ENCODE measurements around the gene RBM44.

Gene RBM44

GRCh38 chr2:237873897-237874551 lies 75.4 kb downstream of the RBM44 start:
- no peak for TF ChIP-seq CTCF (IDR thresholded peaks at IDR 0.05; ENCODE audit: low read depth, low read length)
- H3K4me3 ChIP-seq (ENCODE audit: low read depth, low read length): no peak overlapping the region

DNA sequence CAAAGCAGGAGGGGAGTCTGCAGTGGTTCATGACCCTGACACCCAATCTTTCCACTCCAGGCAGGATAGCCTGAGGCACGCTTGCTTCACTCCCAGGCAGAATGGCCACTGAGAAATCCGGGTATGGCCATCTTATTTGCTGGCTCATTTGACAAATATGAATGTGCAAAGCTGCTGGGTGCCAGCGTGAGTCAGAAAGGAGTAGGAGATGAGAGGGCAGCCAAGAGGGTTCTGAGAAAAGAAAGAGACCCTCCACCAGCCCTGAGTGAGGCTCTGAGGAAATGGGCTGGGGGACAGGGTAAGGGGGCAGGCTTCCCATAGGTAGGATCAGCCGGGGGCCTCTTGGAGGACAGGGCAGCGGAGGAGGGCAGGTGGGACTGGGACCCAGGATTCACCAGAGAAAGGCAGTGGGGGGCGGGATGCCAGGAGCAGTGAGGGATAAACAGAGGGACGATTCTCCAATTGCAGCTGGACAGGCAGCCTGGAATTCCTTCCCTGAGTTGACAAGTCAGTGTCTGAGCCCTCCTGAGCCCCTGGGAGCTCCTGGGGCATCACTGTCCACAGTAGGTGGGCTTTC lies 76.1 kb downstream of the RBM44 start:
- H3K4me3 ChIP-seq (ENCODE audit: low read depth, low read length): no peak overlapping the region
- no peak for TF ChIP-seq CTCF (IDR thresholded peaks at IDR 0.05; ENCODE audit: low read depth, low read length)

DNA sequence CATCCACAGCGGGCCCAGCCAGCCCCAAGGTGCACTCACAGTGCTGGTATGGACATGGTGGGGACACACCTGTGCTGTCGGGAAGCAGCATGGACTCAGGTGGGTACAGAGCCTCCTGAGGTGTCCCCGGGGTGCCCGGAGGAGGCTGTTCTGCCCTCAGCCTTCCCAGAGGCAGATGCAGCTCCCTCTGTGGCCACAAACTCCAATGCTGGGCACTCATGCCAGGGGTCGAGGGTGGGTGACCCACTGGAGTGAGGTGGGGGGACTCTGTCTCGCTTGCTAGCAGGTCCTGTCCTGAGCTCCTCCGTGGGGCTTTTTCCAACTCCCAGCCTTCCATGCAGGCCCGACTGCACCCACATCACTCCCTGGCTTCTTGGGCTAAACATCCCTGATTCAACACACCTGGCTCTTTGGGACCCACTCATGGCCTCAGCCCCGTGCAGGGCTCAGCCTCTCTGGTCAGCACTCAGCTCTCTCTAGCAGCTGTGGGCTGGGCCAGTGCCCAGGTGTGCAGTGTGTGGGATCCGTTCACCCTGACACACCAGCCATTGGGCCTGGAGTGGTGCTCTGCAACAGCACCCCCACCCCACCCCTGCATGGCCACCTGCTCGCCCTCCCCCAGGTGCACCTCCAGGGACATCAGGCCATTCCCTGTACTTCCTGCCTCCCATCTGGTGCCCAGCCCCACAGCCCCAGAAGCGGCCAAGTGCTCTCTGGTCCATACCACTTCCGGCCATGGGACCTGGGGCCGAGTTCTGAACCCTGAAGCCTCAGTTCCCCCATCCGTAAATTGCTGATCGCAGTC lies 76.9 kb downstream of the RBM44 start:
- TF ChIP-seq CTCF (IDR thresholded peaks at IDR 0.05; ENCODE audit: low read depth, low read length): no peak
- no peak overlapping the region for H3K4me3 ChIP-seq (ENCODE audit: low read depth, low read length)

DNA sequence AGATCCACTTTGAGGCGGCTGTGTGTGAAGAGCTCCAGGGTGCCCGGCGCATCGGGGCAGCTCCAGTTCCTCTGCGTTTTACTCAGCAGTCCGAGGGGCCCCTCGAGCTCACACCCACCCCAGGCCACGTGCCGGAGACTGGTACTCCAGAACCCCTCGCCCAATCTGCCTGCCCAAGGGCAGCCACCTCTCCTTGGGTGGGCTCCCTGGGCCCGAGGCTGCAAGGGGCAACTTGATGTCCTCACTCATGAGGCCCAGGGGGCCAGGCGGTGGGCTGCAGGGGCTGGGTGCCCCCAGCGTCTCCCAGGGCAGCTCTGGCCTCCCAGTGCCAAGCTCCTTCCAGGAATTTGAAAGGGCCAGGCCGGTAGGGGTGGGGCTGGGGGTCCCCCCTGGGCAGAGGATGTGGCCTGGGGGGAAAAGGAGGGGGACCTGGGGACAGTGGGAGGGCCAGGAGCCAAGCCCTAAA lies 77.5 kb downstream of the RBM44 start:
- no peak for TF ChIP-seq CTCF (IDR thresholded peaks at IDR 0.05; ENCODE audit: low read depth, low read length)
- H3K4me3 ChIP-seq (ENCODE audit: low read depth, low read length): no peak overlapping the region

GRCh38 chr2:237876532-237876931 lies 78.0 kb downstream of the RBM44 start:
- TF ChIP-seq CTCF (IDR thresholded peaks at IDR 0.05; ENCODE audit: low read depth, low read length): no peak
- no peak overlapping the region for H3K4me3 ChIP-seq (ENCODE audit: low read depth, low read length)

DNA sequence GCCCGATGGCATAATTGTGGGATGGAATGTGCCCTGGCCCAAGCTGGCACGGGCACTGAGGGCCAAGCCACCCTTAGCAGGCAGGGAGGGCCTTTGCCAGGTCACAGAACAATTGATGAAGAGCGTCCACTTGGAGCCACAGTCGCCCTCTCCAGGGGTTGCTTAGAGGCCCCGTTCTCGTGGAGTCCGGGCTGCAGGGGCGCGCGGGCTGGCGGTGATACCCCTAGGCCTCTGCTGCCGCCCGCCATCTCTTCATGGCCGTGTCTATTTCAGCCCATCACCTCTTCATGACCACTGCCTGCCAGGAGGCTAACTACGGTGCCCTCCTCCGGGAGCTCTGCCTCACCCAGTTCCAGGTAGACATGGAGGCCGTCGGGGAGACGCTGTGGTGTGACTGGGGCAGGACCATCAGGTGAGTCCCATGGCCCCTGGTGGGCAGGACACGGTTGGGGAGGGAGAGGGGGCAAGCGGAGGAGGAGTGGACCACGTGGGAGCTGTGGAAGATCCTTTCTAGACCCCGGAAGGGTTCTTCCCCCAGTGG lies 78.4 kb downstream of the RBM44 start:
- TF ChIP-seq CTCF (IDR thresholded peaks at IDR 0.05; ENCODE audit: low read depth, low read length): no peak
- no peak overlapping the region for H3K4me3 ChIP-seq (ENCODE audit: low read depth, low read length)
